Urinary bladder (tissue), 4 donors: ENCODE results near the gene IGLL1. TPM values are rescaled to one million over a fixed set of nuclear protein-coding genes. Genes with fewer than 3 reads are reported as not detected.
"Not testable (repeated sequence)": the region's sequence is repeated elsewhere in the genome, so short reads cannot be mapped to it uniquely, and the experiment has no call there.

Experiments
- DNase-seq: peaks from one replicate; pipeline ENCODE4 v3.0.0-alpha.2; 2015; ENCODE audit errors: extremely low spot score
- H3K27ac ChIP-seq: one replicate; pipeline ENCODE4 v1.5.1; 2013; ENCODE audit warnings: low read depth, mild to moderate bottlenecking, moderate library complexity
- H3K36me3 ChIP-seq: one replicate; pipeline ENCODE4 v1.6.1; 2013; ENCODE audit warnings: mild to moderate bottlenecking, moderate library complexity; ENCODE audit not compliant: insufficient read depth
- H3K4me1 ChIP-seq: one replicate; pipeline ENCODE4 v1.6.1; 2013; ENCODE audit warnings: mild to moderate bottlenecking, moderate library complexity; ENCODE audit not compliant: insufficient read depth
- H3K4me3 ChIP-seq: one replicate; pipeline ENCODE4 v1.5.1; 2013; ENCODE audit warnings: low read depth, low read length
- WGBS: extraction: QIAGEN DNeasy Blood & Tissue Kit; methylation state at CpG from one replicate; pipeline ENCODE4 v1.1.7; 2013; 5-methylcytosine and 5-hydroxymethylcytosine counted together
- polyA plus RNA-seq: library from polyadenylated mRNA; stranded (reverse); fragments of 200-250 nt; gene quantifications from one replicate; pipeline ENCODE4 v1.2.3, GENCODE V29; 2013
- total RNA-seq: library from RNA; depleted of rRNA; stranded (reverse); fragments of >200 nt; gene quantifications from one replicate; pipeline ENCODE4 v1.2.3, GENCODE V29; 2014
- donor health status: healthy with polysubstance abuse.
- donor health status: healthy.

The IGLL1 gene
- total and polyA plus RNA-seq, 2 donors, result not detected

DNA sequence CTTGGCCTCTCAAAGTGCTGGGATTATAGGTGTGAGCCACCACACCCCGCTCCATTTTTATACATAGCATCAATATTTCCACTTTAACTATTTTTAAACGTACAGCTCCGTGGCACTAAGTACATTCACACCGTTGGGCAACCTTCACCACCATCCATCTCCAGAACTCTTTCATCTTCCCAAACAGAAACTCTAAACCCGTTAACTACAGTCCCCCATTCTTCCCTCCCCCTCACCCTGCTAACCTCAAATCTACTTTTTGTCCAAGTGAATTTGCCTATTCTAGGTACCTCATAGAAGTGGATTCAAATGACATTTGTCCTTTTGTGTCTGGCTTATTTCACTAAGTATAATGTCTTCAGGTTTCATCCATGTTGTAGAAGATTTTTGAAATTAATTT is 3.4 kb downstream of the IGLL1 start:
- WGBS, result 67% methylated on average over 5 of the region's 5 CpGs
- Histone ChIP-seq H3K36me3 (no peaks in the 10 kb centered on the region), H3K4me1 (no peaks in the 10 kb centered on the region), H3K4me3 (no peak overlapping the region), H3K27ac (no peak overlapping the region)
- DNase-seq, result no peak

DNA sequence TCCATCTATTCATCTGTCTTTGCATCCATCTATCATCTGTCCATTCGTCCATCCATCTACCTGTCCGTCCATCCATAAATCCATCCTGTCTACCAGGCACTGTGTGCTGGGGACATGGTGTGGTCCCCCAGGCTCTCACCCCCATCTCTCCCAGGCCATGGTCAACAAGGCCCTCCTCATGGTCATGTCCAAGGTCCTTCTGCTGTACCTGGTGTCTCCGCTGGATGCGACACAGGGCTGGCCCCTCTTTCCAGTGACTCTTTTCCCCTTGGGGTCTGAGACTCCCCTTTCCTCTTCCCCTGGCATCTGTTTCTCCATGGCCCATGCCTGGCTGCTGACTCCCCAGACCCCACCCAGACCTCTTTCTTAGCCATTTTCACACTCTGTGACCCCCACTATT is 4.5 kb downstream of the IGLL1 start:
- 94% methylated on average over 4 of the region's 4 CpGs for WGBS
- Histone ChIP-seq H3K4me1 (no peaks in the 10 kb centered on the region), H3K36me3 (no peaks in the 10 kb centered on the region), H3K27ac (no peak overlapping the region), H3K4me3 (no peak overlapping the region)
- no peak for DNase-seq

DNA sequence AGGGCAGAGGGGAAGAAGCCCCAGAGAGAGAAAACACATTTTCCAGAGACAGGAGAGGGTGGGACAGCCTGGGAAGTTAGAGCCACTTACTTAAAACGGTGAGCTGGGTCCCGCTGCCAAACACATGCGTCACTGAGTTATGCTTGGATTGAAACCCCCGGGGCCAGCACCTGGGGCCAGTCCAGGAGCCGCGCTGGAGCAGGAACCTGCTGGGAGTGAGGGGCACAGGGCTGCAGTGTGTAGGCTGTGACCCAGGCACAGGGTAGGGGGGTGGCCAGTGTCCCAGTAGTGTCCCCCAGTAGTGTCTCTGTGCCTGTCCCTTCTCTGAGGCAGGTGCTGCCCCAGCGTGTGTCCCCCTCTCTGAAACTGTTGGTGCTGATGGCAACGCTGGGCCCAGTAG is 5.2 kb downstream of the IGLL1 start:
- no peaks in the 10 kb centered on the region for H3K36me3 ChIP-seq
- H3K27ac ChIP-seq, result no peak overlapping the region
- no peaks in the 10 kb centered on the region for H3K4me1 ChIP-seq
- 68% methylated on average over 8 of the region's 8 CpGs for WGBS
- no peak for DNase-seq
- no peak overlapping the region for H3K4me3 ChIP-seq

DNA sequence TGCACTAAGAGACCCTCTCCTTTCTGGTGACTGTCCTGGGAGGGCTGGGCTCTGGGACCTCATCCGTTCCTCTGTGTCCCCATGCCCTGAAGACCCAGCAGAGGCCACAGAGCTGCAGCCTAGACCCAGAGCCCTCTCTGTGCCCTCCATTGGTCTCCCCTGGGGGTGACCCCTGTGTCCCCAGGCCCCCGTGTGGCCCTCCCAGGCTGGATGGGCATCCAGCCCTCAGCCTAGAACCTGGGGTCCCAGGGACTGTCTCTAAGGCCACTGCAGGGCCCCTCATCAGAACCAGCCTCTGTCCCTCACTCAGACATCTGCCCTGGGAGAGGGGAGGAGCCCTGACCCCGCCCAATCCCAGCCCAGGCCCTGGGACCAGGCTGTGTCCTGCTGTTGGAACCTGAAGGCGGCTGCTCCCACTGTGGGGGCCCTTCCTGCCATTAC is 5.7 kb downstream of the IGLL1 start:
- DNase-seq, result no peak
- H3K4me3 ChIP-seq, result no peak overlapping the region
- no peak overlapping the region for H3K27ac ChIP-seq
- H3K36me3 ChIP-seq, result no peaks in the 10 kb centered on the region
- no peaks in the 10 kb centered on the region for H3K4me1 ChIP-seq
- 76% methylated on average over 4 of the region's 4 CpGs for WGBS

DNA sequence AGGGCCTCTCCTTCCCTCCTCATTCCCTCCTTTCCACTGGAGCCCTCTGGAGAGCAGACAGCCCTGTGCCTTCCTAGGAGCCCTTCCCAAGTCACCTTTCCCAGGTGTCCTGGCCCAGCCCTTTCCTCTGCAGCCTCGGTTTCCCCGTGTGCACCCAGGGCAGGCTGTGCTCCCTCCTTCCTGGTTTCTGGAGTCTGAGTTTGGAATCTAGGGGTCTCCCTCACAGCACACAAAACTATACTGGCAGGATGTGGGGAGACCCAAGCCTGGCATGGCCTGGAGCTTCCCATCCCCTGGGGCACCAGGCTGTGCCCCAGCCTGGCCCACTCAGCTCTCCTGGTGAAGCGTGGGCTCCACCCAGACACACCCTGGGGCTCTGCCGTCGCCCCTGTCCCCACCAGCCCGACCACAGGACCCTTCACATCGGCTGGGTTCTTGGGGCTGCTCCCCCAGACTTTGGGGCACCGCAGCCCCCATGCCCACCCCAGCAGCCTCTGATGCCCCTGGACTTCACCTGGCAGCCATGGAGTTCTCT is 6.3 kb downstream of the IGLL1 start:
- not testable (repeated sequence) for H3K36me3 ChIP-seq, DNase-seq, H3K27ac ChIP-seq, H3K4me1 ChIP-seq, H3K4me3 ChIP-seq
- 62% methylated on average over 8 of the region's 8 CpGs for WGBS

DNA sequence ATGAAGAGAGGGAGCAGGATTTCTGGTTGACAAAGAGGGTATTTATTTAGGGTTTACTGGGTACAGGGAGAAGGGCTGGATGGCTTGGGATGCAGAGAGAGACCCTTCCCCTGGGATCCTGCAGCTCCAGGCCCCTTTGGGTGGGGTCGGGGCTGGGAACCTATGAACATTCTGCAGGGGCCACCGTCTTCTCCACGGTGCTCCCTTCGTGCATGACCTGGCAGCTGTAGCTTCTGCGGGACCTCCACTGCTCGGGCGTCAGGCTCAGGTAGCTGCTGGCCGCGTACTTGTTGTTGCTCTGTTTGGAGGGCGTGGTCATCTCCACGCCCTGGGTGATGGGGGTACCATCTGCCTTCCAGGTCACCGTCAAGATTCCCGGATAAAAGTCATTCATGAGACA is 7.0 kb downstream of the IGLL1 start:
- 76% methylated on average over 13 of the region's 13 CpGs for WGBS
- H3K4me1 ChIP-seq, H3K27ac ChIP-seq, DNase-seq, H3K36me3 ChIP-seq, H3K4me3 ChIP-seq: not testable (repeated sequence)

DNA sequence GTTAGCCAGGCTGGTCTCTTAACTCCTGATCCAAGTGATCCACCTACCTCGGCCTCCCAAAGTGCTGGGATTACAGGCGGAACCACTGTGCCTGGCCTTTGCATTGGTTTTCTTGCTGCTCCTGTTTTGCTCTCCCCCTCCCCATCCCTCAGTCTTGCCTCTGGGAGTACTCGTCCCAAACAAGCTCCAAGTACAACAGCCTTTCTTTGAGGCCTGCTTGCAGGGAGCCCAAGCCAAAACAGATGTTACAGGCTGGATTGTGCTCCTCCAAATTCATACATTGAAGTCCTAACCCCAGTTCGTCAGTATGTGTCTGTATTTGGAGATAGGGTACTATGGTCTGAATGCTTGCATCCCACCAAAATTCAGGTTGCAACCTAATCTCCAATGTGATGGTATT is 8.6 kb downstream of the IGLL1 start:
- no peak overlapping the region for H3K4me3 ChIP-seq
- no peak for DNase-seq
- 79% methylated on average over 4 of the region's 4 CpGs for WGBS

DNA sequence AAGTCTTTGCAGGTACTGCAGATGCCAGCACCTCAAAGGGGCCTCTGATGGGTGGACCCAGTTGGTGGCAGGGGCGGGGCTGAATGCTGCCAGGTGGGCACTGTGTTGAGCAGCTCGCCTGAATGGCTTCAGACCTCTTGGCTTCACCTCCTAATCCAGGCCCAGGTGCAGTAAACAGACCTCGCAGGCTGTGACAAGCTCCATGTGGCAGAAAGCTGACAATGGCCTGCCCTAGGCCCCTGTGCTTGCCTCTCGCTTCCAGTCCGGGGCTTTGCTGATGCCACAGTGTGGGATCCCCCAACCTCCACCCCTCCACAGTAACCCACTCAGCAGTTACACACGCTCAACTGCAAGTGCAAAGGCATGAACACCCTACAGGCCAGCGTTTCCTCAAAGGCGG is 9.4 kb downstream of the IGLL1 start:
- Histone ChIP-seq H3K4me1 (no peaks in the 10 kb centered on the region), H3K36me3 (no peaks in the 10 kb centered on the region), H3K27ac (no peak overlapping the region), H3K4me3 (no peak overlapping the region)
- WGBS, result 81% methylated on average over 8 of the region's 8 CpGs
- no peak for DNase-seq

More for the DNA sequence above, 8.6 kb downstream of the IGLL1 start:
- no peaks in the 10 kb centered on the region for H3K36me3 ChIP-seq
- no peaks in the 10 kb centered on the region for H3K4me1 ChIP-seq
- H3K27ac ChIP-seq, result no peak overlapping the region

DNA sequence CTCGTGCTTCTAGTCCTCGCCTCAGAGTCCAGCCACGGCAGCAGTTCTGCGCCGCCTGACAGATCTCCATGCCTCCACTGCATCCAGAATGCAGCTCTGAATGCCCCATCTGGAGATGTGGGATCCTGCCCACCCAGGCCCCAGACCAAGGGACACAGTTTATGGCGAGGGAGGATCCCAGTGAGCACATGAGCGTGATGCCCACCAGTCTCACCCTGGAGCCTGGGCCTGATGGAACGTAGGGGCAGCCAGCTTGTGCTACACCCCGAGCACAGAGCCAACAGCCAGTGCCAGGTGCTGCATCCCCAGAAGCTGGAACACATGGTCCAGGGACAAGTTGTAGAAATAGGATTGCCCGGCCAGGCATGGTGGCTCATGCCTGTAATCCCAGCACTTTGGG is 10.4 kb downstream of the IGLL1 start:
- Histone ChIP-seq H3K4me1 (no peaks in the 10 kb centered on the region), H3K36me3 (no peaks in the 10 kb centered on the region), H3K4me3 (no peak overlapping the region), H3K27ac (no peak overlapping the region)
- 95% methylated on average over 10 of the region's 10 CpGs for WGBS
- no peak for DNase-seq

DNA sequence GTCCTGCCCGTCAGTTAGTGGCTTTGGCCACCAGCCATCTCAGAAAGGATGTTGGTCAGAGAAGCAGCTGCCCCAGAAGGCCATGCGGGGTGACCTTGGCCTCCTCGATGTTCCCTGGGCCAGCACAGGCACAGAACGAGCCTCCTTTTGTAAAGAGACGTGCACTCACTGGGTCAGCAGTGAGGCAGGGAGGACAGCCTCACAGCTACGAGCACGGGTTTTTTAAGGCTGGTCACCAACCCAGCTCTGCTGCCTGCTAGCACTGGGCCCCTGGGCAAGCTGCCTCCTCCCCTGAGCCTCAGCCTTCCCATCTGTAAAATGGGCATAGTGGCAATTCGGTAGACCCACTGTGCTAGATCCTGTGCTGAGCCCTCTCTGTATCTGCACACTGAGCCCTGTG is 10.8 kb downstream of the IGLL1 start:
- H3K4me1 ChIP-seq, result no peaks in the 10 kb centered on the region
- no peak overlapping the region for H3K27ac ChIP-seq
- H3K36me3 ChIP-seq, result no peaks in the 10 kb centered on the region
- WGBS, result 81% methylated on average over 8 of the region's 8 CpGs
- DNase-seq, result no peak
- H3K4me3 ChIP-seq, result no peak overlapping the region

DNA sequence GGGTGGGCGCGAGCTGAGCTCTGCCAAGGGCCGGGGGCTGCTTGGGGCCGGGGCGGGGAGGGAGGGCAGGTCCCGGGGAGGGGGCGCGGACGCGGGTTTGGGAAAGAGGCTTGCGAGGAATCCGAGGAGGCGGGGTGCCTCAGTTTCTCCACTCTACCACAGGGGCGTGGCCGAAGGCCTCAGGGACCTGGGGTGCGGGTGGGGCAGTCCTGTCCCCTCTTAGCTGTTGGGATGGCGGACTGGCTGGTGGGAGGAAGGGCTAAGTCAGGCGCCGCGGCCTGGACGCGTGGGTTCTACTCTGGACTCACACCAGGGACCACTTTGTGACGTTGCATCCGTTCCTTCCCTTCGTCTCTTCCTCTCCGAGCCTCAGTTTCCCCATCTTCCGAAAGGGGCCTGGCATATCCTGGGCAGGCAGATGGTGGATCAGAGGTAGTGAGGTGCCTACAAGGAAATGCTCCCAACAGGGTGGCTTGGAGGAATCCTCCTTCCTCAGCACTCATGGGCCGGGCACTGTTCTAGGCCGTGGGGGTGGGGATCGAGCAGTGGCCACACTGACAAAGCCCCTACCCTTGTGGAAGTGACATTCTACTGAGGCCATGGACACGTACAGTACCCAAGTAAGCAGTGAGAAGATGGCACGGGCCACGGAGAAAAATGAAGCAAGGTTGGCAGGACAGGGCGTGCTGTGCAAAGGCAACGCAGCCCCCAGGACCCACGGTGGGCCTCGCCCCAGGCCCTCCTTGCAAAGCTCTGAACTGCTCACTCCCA is 13.2 kb downstream of the IGLL1 start:
- no peaks in the 10 kb centered on the region for H3K4me1 ChIP-seq
- no peak for DNase-seq
- H3K36me3 ChIP-seq, result no peaks in the 10 kb centered on the region
- no peak overlapping the region for H3K27ac ChIP-seq
- H3K4me3 ChIP-seq, result peak overlapping the region; percentile 46
- 65% methylated on average over 37 of the region's 37 CpGs for WGBS

DNA sequence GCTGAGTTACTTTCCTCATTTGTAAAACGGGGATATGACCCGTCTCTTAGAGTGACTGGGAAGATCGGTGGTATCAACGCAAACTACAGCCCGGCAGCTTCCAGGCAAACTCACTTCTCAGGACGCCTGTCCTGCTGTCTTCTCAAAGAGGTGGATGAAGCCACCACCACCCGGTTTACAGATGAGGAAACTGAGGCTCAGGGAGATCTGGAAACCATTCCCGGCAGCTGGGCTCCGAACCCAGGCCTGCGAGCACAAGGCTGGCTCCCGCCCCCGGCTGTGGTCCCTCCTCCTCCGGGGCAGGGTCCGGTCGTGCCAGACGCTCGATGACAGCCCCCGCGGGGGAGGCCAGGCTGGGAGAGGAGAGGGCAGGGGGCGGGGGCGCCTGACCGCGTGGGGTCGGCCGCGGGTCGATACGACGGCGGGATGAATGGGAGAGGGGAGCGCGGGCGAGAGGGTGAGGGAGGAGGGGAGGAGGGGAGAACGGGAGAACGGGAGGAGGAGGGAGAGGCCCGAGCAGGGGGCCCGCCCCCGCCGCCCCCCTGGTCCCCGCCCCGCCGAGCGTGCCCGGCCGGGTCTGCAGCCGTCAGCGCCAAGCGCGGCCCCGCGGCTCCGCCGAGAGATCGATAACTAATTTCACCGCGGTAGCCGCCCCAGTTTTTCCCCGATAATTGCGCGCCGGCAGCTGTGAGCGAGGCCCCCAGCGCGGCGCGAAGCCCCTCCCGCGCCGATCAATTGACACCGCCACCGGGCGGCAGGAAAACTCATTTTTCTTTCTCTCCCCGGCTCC is 14.0 kb downstream of the IGLL1 start:
- DNase-seq, result no peak
- no peaks in the 10 kb centered on the region for H3K4me1 ChIP-seq
- no peaks in the 10 kb centered on the region for H3K36me3 ChIP-seq
- WGBS, result under 1% methylated on average over 73 of the region's 73 CpGs
- peak overlapping the region; percentile 46 for H3K4me3 ChIP-seq
- H3K27ac ChIP-seq, result no peak overlapping the region

DNA sequence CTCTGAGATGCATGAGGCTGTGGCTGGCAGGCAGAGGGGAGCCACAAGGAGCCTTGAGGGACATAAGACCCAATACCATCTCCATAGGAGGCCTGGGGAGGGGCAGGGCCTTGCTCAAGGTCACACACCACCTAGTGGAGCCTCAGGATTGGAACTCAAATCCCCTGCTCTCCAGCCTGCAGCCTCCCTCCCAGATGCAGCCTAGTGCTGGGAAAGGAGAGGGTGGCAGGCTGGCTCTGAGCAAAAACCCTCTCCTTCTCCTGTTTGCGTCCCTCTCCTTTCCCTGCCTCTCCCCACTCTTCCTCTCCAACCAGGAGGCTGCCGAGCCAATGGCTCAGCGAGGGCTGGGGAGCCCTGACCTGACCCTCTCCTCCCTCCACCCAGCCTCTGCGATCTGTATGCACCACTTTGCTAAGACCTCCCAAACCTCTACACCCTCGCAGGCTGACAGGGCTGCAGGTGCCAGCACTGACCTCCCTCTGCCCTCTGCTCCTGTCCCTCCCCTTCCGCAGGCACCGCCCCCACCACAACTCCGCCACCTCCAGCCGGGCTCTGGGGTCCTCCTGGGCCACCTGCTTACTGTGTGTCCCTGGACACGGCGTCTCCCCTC is 14.7 kb downstream of the IGLL1 start:
- DNase-seq, result no peak
- Histone ChIP-seq H3K36me3 (no peaks in the 10 kb centered on the region), H3K27ac (no peak overlapping the region), H3K4me3 (no peak overlapping the region), H3K4me1 (no peaks in the 10 kb centered on the region)
- 15% methylated on average over 11 of the region's 11 CpGs for WGBS

DNA sequence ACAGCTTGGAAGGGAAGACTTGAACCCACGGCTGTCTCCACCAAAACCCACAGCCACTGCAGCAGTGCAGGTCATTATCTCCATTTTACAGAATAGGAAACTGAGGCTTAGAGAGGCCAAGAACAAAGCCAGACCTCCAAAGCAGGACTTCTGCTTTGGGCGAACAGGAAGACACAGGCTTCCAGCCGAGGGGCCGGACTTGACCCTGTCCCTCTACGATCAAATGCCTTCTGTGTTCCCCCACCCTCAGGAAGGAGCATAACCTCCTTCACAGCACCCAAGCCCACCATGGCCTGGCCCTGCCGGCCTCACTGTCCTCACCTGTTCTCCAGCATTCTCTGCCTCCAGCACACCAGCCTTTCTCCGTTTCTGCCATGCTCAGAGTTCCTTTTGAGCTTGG is 15.8 kb downstream of the IGLL1 start:
- WGBS, result 84% methylated on average over 7 of the region's 7 CpGs
- Histone ChIP-seq H3K27ac (no peak overlapping the region), H3K36me3 (no peaks in the 10 kb centered on the region), H3K4me1 (no peaks in the 10 kb centered on the region), H3K4me3 (no peak overlapping the region)
- DNase-seq, result no peak
